Measurements from ENCODE around the gene OSM. TPM values are rescaled to one million over a fixed set of nuclear protein-coding genes. Genes with fewer than 3 reads are reported as not detected.

OSM gene
- total RNA-seq, 1 experiment from 2014 or later, result not detected

- ChIA-PET POLR2A (interaction anchor here (0.8 kb wide), 2 partner anchors 11 to 25 kb away, joined by 3 to 4 read pairs; partner anchors contain the start of gene TBC1D10A), CTCF (interaction anchor here (1.0 kb wide), 1 partner anchor 13 kb away, joined by 3 read pairs; the partner anchor contains the start of gene CASTOR1), RAD21 (ENCODE audit: low non-redundant PET in 1 of 2, low total read pairs in 2 of 2, uncharacterized antibody in 2 of 2, unreplicated experiment in 2 of 2) (no interaction called here)
- Histone ChIP-seq H3K27me3 (ENCODE audit: insufficient read depth, low read length) (no peaks in the 10 kb centered on the region), H3K4me3 (replicated peaks in 1 of 2; ENCODE audit: low read depth in 1 of 2, low read length in 2 of 2) (no peak overlapping the region), H3K9me3 (ENCODE audit: control insufficient read depth in 1 of 2, insufficient read depth in 1 of 2, low read depth in 1 of 2, low read length in 2 of 2) (no peaks in the 10 kb centered on the region), H3K79me2 (ENCODE audit: insufficient read depth, low read length) (no peaks in the 10 kb centered on the region), H2AFZ (ENCODE audit: low read depth, low read length, poor library complexity, severe bottlenecking) (no peak overlapping the region), H3K27ac (ENCODE audit: low read depth, low read length) (peak overlapping the region; percentile 50), H3K9ac (ENCODE audit: low read length) (peak overlapping the region; percentile 18), H3K36me3 (ENCODE audit: control insufficient read depth in 1 of 2, insufficient read depth in 2 of 2, low read length in 2 of 2) (no peaks in the 10 kb centered on the region; a peak in 1 of 4 replicates), H3K9me2 (ENCODE audit: insufficient read depth) (no peaks in the 10 kb centered on the region), H3K4me2 (ENCODE audit: low read length) (peak overlapping the region; percentile 55), H3K4me1 (ENCODE audit: control insufficient read depth in 1 of 2, insufficient read depth in 2 of 2, low read length in 2 of 2) (peaks cover 71 to 77% of the 10 kb centered on the region in 2 experiments), H4K20me1 (ENCODE audit: insufficient read depth) (no peaks in the 10 kb centered on the region)
- intact Hi-C loops (cut with micrococcal nuclease), result no loop called here
- TF ChIP-seq, protein P1, sequence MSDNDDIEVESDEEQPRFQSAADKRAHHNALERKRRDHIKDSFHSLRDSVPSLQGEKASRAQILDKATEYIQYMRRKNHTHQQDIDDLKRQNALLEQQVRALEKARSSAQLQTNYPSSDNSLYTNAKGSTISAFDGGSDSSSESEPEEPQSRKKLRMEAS (IDR thresholded peaks at IDR 0.05), result 0 out of 2 replicates have a peak, but pooled peaks have one; percentile 35
- no peak for TF ChIP-seq YY1 (IDR thresholded peaks at IDR 0.05; ENCODE audit: extremely low read depth, insufficient replicate concordance, low read depth, low read length)
- peak; percentile 73 for TF ChIP-seq SP1 (IDR thresholded peaks at IDR 0.05; ENCODE audit: low read depth)
- TF ChIP-seq POLR2AphosphoS5 (IDR thresholded peaks at IDR 0.05; ENCODE audit: low read depth, low read length), result no peak
- no peak for TF ChIP-seq CBX3 (IDR thresholded peaks at IDR 0.05; ENCODE audit: low read depth)
- TF ChIP-seq ZNF274 (IDR thresholded peaks at IDR 0.05; ENCODE audit: low read depth, low read length), result no peak
- TF ChIP-seq, protein P2, sequence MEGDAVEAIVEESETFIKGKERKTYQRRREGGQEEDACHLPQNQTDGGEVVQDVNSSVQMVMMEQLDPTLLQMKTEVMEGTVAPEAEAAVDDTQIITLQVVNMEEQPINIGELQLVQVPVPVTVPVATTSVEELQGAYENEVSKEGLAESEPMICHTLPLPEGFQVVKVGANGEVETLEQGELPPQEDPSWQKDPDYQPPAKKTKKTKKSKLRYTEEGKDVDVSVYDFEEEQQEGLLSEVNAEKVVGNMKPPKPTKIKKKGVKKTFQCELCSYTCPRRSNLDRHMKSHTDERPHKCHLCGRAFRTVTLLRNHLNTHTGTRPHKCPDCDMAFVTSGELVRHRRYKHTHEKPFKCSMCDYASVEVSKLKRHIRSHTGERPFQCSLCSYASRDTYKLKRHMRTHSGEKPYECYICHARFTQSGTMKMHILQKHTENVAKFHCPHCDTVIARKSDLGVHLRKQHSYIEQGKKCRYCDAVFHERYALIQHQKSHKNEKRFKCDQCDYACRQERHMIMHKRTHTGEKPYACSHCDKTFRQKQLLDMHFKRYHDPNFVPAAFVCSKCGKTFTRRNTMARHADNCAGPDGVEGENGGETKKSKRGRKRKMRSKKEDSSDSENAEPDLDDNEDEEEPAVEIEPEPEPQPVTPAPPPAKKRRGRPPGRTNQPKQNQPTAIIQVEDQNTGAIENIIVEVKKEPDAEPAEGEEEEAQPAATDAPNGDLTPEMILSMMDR (IDR thresholded peaks at IDR 0.05 in 2 of 3, conservative IDR thresholded peaks at IDR 0.05 in 1 of 3; ENCODE audit: borderline replicate concordance in 1 of 3, insufficient read depth in 1 of 3, low read depth in 2 of 3, low read length in 2 of 3), result no peak
- no peak for TF ChIP-seq SRF (IDR thresholded peaks at IDR 0.05; ENCODE audit: low read depth)
- no peak for TF ChIP-seq POLR2A (IDR thresholded peaks at IDR 0.05; ENCODE audit: borderline replicate concordance, extremely low read depth, insufficient read depth, insufficient read length)
- peak; percentile 39; the same call in 1 of the 2 replicates for TF ChIP-seq SIN3A (IDR thresholded peaks at IDR 0.05; ENCODE audit: low read depth)
- no peak for TF ChIP-seq TCF7L2 (IDR thresholded peaks at IDR 0.05; ENCODE audit: borderline replicate concordance, extremely low read depth, insufficient read depth, insufficient read length)
- no peak; the same call in 1 of the 2 replicates for TF ChIP-seq ELF1 (IDR thresholded peaks at IDR 0.05; ENCODE audit: borderline replicate concordance, low read depth)
- no peak for TF ChIP-seq CEBPB (IDR thresholded peaks at IDR 0.05; ENCODE audit: low read depth)
- TF ChIP-seq RAD21 (IDR thresholded peaks at IDR 0.05; ENCODE audit: low read depth), result no peak
- TF ChIP-seq ZFX (IDR thresholded peaks at IDR 0.05), result no peak
- no peak for TF ChIP-seq EZH2phosphoT487 (IDR thresholded peaks at IDR 0.05; ENCODE audit: borderline replicate concordance)
- no peak for TF ChIP-seq EZH2 (IDR thresholded peaks at IDR 0.05)
- TF ChIP-seq, protein P3, sequence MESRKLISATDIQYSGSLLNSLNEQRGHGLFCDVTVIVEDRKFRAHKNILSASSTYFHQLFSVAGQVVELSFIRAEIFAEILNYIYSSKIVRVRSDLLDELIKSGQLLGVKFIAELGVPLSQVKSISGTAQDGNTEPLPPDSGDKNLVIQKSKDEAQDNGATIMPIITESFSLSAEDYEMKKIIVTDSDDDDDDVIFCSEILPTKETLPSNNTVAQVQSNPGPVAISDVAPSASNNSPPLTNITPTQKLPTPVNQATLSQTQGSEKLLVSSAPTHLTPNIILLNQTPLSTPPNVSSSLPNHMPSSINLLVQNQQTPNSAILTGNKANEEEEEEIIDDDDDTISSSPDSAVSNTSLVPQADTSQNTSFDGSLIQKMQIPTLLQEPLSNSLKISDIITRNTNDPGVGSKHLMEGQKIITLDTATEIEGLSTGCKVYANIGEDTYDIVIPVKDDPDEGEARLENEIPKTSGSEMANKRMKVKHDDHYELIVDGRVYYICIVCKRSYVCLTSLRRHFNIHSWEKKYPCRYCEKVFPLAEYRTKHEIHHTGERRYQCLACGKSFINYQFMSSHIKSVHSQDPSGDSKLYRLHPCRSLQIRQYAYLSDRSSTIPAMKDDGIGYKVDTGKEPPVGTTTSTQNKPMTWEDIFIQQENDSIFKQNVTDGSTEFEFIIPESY (IDR thresholded peaks at IDR 0.05; ENCODE audit: extremely low read depth, insufficient replicate concordance, low read length), result no peak
- TF ChIP-seq FOSL1 (IDR thresholded peaks at IDR 0.05; ENCODE audit: low read depth), result no peak
- no peak for TF ChIP-seq EGR1 (IDR thresholded peaks at IDR 0.05; ENCODE audit: low read depth)
- TF ChIP-seq, protein P4, sequence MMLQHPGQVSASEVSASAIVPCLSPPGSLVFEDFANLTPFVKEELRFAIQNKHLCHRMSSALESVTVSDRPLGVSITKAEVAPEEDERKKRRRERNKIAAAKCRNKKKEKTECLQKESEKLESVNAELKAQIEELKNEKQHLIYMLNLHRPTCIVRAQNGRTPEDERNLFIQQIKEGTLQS (IDR thresholded peaks at IDR 0.05), result no peak
- TF ChIP-seq JUND (IDR thresholded peaks at IDR 0.05), result no peak; the same call in 1 of the 2 replicates
- DNase-seq (ENCODE audit: low read depth, low spot score), result no peak
- BruUV-seq (replicated peaks), result no TSS peak
- peak; percentile 78 for ATAC-seq
These were observed 35.6 kb upstream of the OSM start for GRCh38 chr22:30301995-30302809.

Measured in HCT116 (cell line).